ENCODE data around the gene DMD. TPM values are rescaled to one million over a fixed set of nuclear protein-coding genes. Genes with fewer than 3 reads are reported as not detected.

The DMD gene
- total and polyA plus RNA-seq, 2 donors (not counting 1 experiment from before 2014, with no cell fraction given), result 2.0 to 51.8 TPM

DNA sequence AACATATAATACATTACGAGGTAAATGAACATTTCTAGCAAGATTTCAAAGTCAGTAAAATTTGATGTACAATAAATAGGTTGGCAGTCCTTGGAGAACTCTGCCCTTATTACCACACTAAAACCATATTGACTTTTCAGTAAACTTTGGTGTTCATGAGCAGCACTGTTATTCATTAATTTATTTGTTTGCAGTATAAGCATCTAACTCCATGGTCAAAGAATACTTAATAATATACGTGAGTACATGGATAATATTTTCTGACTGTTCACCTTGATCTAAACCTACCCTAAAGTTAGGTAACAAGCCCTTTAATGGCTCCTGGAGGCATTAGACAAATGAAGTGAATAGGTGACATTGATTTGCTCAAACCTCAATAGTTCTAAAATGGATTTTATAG lies 1322.3 kb downstream of the DMD start:
- Histone ChIP-seq H3K79me2 (ENCODE audit: control insufficient read depth, insufficient read depth, low read length) (no peaks in the 10 kb centered on the region), H2AFZ (ENCODE audit: insufficient read depth, low read depth, low read length, poor library complexity, severe bottlenecking) (no peak overlapping the region), H3K9ac (ENCODE audit: low read length) (no peak overlapping the region), H3K36me3 (replicated peaks in 1 of 2; ENCODE audit: control extremely low read depth in 1 of 2, control insufficient read depth in 1 of 2, extremely low read depth in 1 of 2, insufficient read depth in 2 of 2, low read length in 1 of 2) (no peaks in the 10 kb centered on the region), H3K4me1 (ENCODE audit: control insufficient read depth in 2 of 2, insufficient read depth in 2 of 2, low read length in 2 of 2) (no peaks in the 10 kb centered on the region), H3K27ac (ENCODE audit: low read length in 2 of 2) (no peak overlapping the region), H4K20me1 (ENCODE audit: control insufficient read depth, insufficient read depth, low read length, poor library complexity, severe bottlenecking) (no peaks in the 10 kb centered on the region), H3K27me3 (replicated peaks in 1 of 4; ENCODE audit: control extremely low read depth in 1 of 4, control insufficient read depth in 3 of 4, insufficient read depth in 4 of 4, low read length in 3 of 4) (no peaks in the 10 kb centered on the region), H3K4me3 (ENCODE audit: control extremely low read depth in 1 of 5, extremely low read depth in 1 of 5, insufficient read depth in 1 of 5, low read depth in 2 of 5, low read length in 4 of 5) (no peak overlapping the region), H3K9me3 (ENCODE audit: control extremely low read depth in 1 of 3, control insufficient read depth in 2 of 3, insufficient read depth in 1 of 3, low read length in 2 of 3) (no peaks in the 10 kb centered on the region), H3K4me2 (replicated peaks; ENCODE audit: low read depth, low read length, poor library complexity, severe bottlenecking) (no peak overlapping the region)
- intact Hi-C loops (cut with micrococcal nuclease), result no loop called here
- TF ChIP-seq, protein P1, sequence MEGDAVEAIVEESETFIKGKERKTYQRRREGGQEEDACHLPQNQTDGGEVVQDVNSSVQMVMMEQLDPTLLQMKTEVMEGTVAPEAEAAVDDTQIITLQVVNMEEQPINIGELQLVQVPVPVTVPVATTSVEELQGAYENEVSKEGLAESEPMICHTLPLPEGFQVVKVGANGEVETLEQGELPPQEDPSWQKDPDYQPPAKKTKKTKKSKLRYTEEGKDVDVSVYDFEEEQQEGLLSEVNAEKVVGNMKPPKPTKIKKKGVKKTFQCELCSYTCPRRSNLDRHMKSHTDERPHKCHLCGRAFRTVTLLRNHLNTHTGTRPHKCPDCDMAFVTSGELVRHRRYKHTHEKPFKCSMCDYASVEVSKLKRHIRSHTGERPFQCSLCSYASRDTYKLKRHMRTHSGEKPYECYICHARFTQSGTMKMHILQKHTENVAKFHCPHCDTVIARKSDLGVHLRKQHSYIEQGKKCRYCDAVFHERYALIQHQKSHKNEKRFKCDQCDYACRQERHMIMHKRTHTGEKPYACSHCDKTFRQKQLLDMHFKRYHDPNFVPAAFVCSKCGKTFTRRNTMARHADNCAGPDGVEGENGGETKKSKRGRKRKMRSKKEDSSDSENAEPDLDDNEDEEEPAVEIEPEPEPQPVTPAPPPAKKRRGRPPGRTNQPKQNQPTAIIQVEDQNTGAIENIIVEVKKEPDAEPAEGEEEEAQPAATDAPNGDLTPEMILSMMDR (IDR thresholded peaks at IDR 0.05), result no peak
- TF ChIP-seq EZH2 (IDR thresholded peaks at IDR 0.05; ENCODE audit: borderline replicate concordance, insufficient read depth, low read depth, low read length, poor library complexity, severe bottlenecking), result no peak
- Mint-ChIP-seq H3K27me3 (no peaks in the 10 kb centered on the region), H3K27ac (no peak overlapping the region), H3K4me1 (no peaks in the 10 kb centered on the region), H3K9me3 (ENCODE audit: insufficient read depth) (no peaks in the 10 kb centered on the region), H3K4me3 (no peak overlapping the region)
- POLR2A ChIA-PET, result no interaction called here
- no peak for DNase-seq
- CTCF ChIA-PET, result no interaction called here
- no CpG with 5 or more reads among the region's 2 CpGs for WGBS (ENCODE audit: insufficient coverage)
- no peak for ATAC-seq (ENCODE audit: low read depth)

DNA sequence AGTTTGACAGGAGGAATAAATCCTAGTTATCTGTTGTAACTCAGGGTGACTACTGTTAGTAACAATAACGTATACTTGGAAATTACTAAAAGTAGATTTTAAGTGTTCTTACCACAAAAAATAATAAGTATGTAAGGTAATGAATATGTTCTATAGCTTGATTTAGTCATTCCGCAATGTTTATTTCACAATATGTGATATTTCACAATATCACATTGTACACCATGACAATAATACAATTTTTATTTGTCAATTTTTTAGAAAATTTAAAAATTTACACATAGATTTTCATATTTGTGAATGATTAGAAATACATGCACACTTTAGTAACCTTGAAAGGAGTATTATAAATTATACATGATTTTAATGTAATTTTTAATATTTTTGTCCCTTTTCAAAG lies 1326.8 kb downstream of the DMD start:
- H4K20me1 ChIP-seq (ENCODE audit: control insufficient read depth, insufficient read depth, low read length, poor library complexity, severe bottlenecking), result no peaks in the 10 kb centered on the region
- TF ChIP-seq EZH2 (IDR thresholded peaks at IDR 0.05; ENCODE audit: borderline replicate concordance, insufficient read depth, low read depth, low read length, poor library complexity, severe bottlenecking), result no peak
- TF ChIP-seq, protein P1 (IDR thresholded peaks at IDR 0.05), result no peak
- Mint-ChIP-seq H3K9me3 (ENCODE audit: insufficient read depth) (no peaks in the 10 kb centered on the region), H3K27me3 (no peaks in the 10 kb centered on the region), H3K4me1 (no peaks in the 10 kb centered on the region), H3K27ac (no peak overlapping the region), H3K4me3 (no peak overlapping the region)
- H3K27me3 ChIP-seq (replicated peaks in 1 of 4; ENCODE audit: control extremely low read depth in 1 of 4, control insufficient read depth in 3 of 4, insufficient read depth in 4 of 4, low read length in 3 of 4), result no peaks in the 10 kb centered on the region
- no CpG with 5 or more reads among the region's 2 CpGs for WGBS (ENCODE audit: insufficient coverage)
- ATAC-seq (ENCODE audit: low read depth) (no peak), DNase-seq (no peak)
- H3K4me3 ChIP-seq (ENCODE audit: control extremely low read depth in 1 of 5, extremely low read depth in 1 of 5, insufficient read depth in 1 of 5, low read depth in 2 of 5, low read length in 4 of 5), result no peak overlapping the region
- no peaks in the 10 kb centered on the region for H3K4me1 ChIP-seq (ENCODE audit: control insufficient read depth in 2 of 2, insufficient read depth in 2 of 2, low read length in 2 of 2)
- H3K9ac ChIP-seq (ENCODE audit: low read length), result no peak overlapping the region
- ChIA-PET CTCF (no interaction called here), POLR2A (no interaction called here)
- H3K79me2 ChIP-seq (ENCODE audit: control insufficient read depth, insufficient read depth, low read length), result no peaks in the 10 kb centered on the region
- H2AFZ ChIP-seq (ENCODE audit: insufficient read depth, low read depth, low read length, poor library complexity, severe bottlenecking), result no peak overlapping the region
- no peaks in the 10 kb centered on the region for H3K36me3 ChIP-seq (replicated peaks in 1 of 2; ENCODE audit: control extremely low read depth in 1 of 2, control insufficient read depth in 1 of 2, extremely low read depth in 1 of 2, insufficient read depth in 2 of 2, low read length in 1 of 2)
- H3K27ac ChIP-seq (ENCODE audit: low read length in 2 of 2), result no peak overlapping the region
- intact Hi-C loops (cut with micrococcal nuclease), result no loop called here
- no peak overlapping the region for H3K4me2 ChIP-seq (replicated peaks; ENCODE audit: low read depth, low read length, poor library complexity, severe bottlenecking)
- no peaks in the 10 kb centered on the region for H3K9me3 ChIP-seq (ENCODE audit: control extremely low read depth in 1 of 3, control insufficient read depth in 2 of 3, insufficient read depth in 1 of 3, low read length in 2 of 3)
